Islet of Langerhans (tissue), 1 donor: ENCODE data around the gene SARDH.
"Not testable (repeated sequence)": the region's sequence is repeated elsewhere in the genome, so short reads cannot be mapped to it uniquely, and the experiment has no call there.

Experiments used
- FAIRE-seq: peaks from one replicate; lab custom pipeline; 2011; peaks lifted over from hg19 to GRCh38; lab: Jason Lieb, UNC

The SARDH gene

GRCh38 chr9:133775951-133776905 is 38.1 kb upstream of the SARDH start:
- no peak for FAIRE-seq

- no peak for FAIRE-seq
Measured at GRCh38 chr9:133775291-133775690, 37.1 kb upstream of the SARDH start.

GRCh38 chr9:133774799-133775198 is 36.6 kb upstream of the SARDH start:
- FAIRE-seq, result no peak

- no peak for FAIRE-seq
Measured at GRCh38 chr9:133773889-133774655, 35.9 kb upstream of the SARDH start.

GRCh38 chr9:133772581-133772980 is 34.4 kb upstream of the SARDH start:
- no peak for FAIRE-seq

GRCh38 chr9:133771486-133772482 is 33.6 kb upstream of the SARDH start:
- no peak for FAIRE-seq

GRCh38 chr9:133770076-133770777 is 32.1 kb upstream of the SARDH start:
- no peak for FAIRE-seq

- FAIRE-seq, result no peak
Measured at GRCh38 chr9:133769511-133770075, 31.4 kb upstream of the SARDH start.

GRCh38 chr9:133768859-133769510 is 30.8 kb upstream of the SARDH start:
- FAIRE-seq, result no peak

- no peak for FAIRE-seq
Measured at GRCh38 chr9:133768371-133768858, 30.3 kb upstream of the SARDH start.

- no peak for FAIRE-seq
Measured at GRCh38 chr9:133767625-133768024, 29.5 kb upstream of the SARDH start.

GRCh38 chr9:133767008-133767407 is 28.9 kb upstream of the SARDH start:
- FAIRE-seq, result no peak

GRCh38 chr9:133766234-133766633 is 28.1 kb upstream of the SARDH start:
- not testable (repeated sequence) for FAIRE-seq

GRCh38 chr9:133763272-133764183 is 25.4 kb upstream of the SARDH start:
- FAIRE-seq, result no peak

- FAIRE-seq, result no peak
Measured at GRCh38 chr9:133762488-133763271, 24.5 kb upstream of the SARDH start.

GRCh38 chr9:133761641-133762248 is 23.6 kb upstream of the SARDH start:
- FAIRE-seq, result no peak

GRCh38 chr9:133760713-133761290 is 22.6 kb upstream of the SARDH start:
- no peak for FAIRE-seq

- FAIRE-seq, result no peak
Measured at GRCh38 chr9:133759946-133760345, 21.8 kb upstream of the SARDH start.
